GM10266 (cell line): Measurements from ENCODE around the gene CRTAC1.

Source experiments
- DNase-seq: peaks from one replicate; pipeline ENCODE4 v3.0.0; 2012; ENCODE audit errors: extremely low spot score
- CTCF ChIP-seq: IDR thresholded peaks from 2 replicates; pipeline ENCODE4 v1.5.1; 2012; ENCODE audit warnings: mild to moderate bottlenecking, low read depth; ENCODE audit not compliant: control insufficient read depth, insufficient read depth; ENCODE audit errors: missing control alignments

CRTAC1 gene

GRCh38 chr10:97903128-97904017 is 127.0 kb downstream of the CRTAC1 start:
- TF ChIP-seq CTCF, result no peak
- DNase-seq, result no peak

GRCh38 chr10:97901381-97901780 is 129.0 kb downstream of the CRTAC1 start:
- no peak for TF ChIP-seq CTCF
- no peak for DNase-seq

- DNase-seq, result no peak
- TF ChIP-seq CTCF, result no peak
Observed at GRCh38 chr10:97898429-97898828, 132.0 kb downstream of the CRTAC1 start.

GRCh38 chr10:97896756-97897358 is 133.6 kb downstream of the CRTAC1 start:
- TF ChIP-seq CTCF, result no peak
- no peak for DNase-seq

GRCh38 chr10:97895915-97896314 is 134.5 kb downstream of the CRTAC1 start:
- no peak for DNase-seq
- no peak for TF ChIP-seq CTCF

- TF ChIP-seq CTCF, result no peak
- DNase-seq, result no peak
Observed at GRCh38 chr10:97895084-97895483, 135.3 kb downstream of the CRTAC1 start.

- no peak for TF ChIP-seq CTCF
- no peak for DNase-seq
Observed at GRCh38 chr10:97894092-97894491, 136.3 kb downstream of the CRTAC1 start.
